Stimulated activated CD4-positive, alpha-beta T cell treated with anti-CD3 and anti-CD28 coated beads, Interleukin-1b, Interleukin-23, amount 100 ng/mL, for 24 hours (primary cell): ENCODE data around the gene NMUR1.

Experiments used
- DNase-seq, 4 experiments: peaks; one replicate each; pipeline ENCODE4 v3.0.0-alpha.2; 2020; ENCODE audit warnings: low read depth in 4 of 4, low spot score in 1 of 4

NMUR1 gene

GRCh38 chr2:231554327-231554726 is 24.1 kb upstream of the NMUR1 start:
- DNase-seq, result no peak

- DNase-seq, result no peak
Observed at GRCh38 chr2:231552752-231553151, 22.5 kb upstream of the NMUR1 start.

DNA sequence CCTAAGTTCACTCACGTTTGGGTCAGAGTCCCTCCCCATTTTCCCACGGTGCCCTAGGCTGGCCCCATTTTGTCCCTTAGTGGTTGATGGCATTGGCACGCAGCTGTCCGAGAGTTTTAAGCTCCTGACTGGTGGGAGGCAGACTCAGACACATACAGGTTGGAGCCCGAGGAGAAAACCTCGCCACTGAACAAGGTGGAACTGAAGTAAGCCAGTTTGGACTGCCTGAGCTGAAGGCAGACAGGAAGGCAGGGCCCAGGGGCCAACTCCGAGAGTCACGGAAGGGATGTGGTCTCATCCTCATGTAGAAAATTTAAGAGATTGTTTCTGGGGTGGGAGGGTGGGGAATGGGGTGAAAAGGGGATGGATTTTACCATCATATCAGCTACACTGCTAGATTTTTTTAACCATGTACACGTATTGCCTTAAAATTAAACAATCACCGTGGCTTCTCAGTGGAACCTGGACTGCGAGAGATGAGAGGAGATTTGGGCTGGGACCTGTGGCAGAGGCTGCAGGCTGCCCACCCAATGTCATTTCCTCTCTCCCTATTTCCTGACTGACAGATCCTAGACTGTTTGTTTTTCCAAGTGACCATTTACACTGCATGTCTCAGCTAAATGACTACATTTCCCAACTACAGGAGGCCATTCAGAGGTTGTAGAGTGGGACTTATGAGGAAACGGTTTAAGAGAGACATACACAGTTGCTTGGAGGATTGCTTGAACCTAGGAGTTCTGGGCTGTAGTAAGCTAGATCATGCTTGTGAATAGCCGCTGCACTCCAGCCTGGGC is 19.4 kb upstream of the NMUR1 start:
- DNase-seq, result no peak

- DNase-seq, result no peak
Observed at GRCh38 chr2:231548752-231549151, 18.5 kb upstream of the NMUR1 start.

DNA sequence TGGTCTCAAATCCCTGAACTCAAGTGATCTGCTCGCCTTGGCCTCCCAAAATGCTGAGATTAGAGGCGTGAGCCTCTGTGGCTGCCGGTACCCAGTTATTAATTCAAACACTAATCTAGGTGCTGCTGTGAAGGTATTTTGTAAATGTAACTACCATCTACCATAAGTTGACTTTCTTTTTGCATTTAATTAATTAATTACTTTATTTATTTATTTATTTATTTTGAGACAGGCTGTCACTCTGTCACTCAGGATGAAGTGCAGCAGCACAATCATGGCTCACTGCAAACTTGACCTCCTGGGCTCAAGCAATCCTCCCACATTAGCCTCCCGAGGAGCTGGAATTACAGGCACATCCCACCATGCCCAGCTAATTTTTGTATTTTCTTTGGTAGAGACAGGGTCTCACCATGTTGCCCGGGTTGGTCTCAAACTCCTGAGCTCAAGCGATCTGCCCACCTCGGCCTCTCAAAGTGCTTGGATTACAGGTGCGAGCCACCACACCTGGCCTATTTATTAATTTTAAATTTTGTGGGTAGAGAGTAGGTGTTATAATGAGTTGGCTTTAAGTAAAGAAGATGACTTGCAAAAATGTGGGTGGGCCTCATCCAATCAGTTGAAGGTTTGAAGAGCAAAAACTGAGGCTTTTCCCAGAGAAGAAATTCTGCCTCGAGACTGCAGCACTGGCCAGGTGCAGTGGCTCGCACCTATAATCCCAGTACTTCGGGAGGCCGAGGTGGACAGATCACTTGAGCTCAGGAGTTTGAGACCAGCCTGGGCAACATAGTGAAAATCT is 17.3 kb upstream of the NMUR1 start:
- no peak for DNase-seq

GRCh38 chr2:231546014-231546715 is 15.9 kb upstream of the NMUR1 start:
- no peak for DNase-seq

GRCh38 chr2:231545105-231545902 is 15.1 kb upstream of the NMUR1 start:
- DNase-seq, result peak in 1 of 4 experiments; percentile 52

GRCh38 chr2:231542136-231542535 is 11.9 kb upstream of the NMUR1 start:
- DNase-seq, result no peak

DNA sequence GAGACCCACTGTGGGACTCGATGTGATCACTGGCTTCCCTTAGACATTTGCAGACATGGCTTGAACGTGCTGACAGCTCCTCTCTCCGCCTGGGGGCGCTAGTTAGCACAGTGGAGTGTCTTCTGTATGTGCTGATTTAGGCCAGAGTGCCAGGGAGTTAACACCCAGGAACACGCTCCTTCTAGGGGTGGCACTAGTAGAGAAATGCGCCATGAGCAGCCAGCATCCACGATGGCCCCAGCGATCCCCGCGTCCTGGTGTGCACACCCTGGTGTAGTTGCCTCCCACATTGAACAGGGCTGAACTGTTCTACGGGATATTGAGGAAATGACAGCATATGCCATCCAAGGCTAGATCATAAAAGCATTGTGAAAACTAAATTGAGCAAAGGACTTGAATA is 11.4 kb upstream of the NMUR1 start:
- DNase-seq, result no peak

DNA sequence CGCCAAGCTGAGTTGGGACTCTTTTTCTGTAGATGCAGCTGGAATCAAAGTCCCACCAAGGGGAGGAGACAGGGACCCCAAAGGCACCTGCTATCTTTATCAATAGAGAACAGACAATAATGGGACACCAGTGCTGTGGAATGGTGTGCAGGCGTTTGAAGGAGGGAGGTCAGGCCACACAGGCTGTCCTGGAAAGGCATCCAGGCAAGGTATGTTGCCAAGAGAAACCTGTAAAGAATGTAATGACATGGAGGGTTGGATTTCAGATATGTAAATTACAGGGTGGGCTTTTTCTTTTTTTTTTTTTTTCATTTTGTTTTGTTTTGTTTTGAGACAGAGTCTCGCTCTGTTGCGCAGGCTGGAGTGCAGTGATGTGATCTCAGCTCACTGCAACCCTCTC is 9.7 kb upstream of the NMUR1 start:
- no peak for DNase-seq

GRCh38 chr2:231535961-231536360 is 5.7 kb upstream of the NMUR1 start:
- DNase-seq, result no peak

DNA sequence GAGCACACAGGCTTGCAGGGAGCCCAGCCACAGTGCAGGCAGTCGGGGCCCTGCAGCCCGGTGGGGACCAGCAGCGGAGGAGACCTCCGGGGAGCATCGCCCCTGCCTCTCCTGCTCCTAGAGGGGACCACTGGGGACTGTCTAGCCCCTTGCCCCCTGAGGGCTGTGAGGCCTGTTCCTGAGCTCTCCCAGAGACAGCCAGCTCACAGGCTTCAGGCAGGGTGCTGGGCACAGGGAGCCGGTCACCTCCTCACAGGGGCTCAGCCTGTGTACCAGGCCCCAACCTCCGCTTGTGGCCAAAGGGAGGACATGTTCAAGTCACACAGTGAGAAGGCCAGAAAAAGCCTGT is 3.5 kb upstream of the NMUR1 start:
- no peak for DNase-seq

GRCh38 chr2:231533086-231533776 is 3.0 kb upstream of the NMUR1 start:
- DNase-seq, result no peak

GRCh38 chr2:231532756-231533035 is 2.5 kb upstream of the NMUR1 start:
- no peak for DNase-seq

DNA sequence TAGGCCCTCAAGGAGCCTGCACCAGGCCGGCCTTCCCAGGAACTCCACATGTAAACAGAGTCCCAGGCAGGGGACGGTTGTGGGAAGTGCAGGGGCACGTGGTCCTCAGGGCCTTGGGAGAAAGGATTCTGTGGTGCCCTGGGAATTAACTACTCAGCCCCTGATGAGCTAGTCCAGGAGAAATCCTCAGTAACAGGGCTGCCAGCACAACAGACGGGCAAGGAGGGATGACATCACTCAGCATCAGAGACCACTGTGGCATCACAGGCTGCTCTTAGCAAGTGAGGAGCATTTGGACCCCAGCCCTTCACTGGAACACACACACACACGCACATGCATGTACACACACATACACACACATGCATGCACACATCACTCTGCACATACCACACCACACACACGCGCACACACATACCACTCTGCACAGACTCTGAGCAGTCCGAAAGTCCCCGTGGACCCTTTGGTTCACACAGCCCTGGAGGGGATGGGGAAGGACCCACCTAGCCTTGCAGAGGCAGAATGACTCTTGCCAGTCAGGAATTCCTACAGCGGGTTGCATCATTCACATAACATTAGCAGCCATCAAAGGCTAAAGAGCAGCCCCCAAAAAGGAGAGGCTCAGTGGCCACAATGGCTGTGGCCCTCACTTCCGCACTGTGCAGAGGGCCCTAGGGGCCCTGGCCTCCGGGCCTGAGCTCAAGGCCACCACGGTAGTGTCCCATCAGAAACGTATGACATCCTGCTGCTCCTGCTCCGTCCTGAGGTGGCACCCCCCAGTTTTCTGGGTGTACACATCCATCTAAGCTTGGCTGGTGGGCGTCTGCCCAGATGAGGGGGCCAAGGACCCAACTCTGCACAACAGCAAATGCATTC is 1.9 kb upstream of the NMUR1 start:
- DNase-seq, result no peak

DNA sequence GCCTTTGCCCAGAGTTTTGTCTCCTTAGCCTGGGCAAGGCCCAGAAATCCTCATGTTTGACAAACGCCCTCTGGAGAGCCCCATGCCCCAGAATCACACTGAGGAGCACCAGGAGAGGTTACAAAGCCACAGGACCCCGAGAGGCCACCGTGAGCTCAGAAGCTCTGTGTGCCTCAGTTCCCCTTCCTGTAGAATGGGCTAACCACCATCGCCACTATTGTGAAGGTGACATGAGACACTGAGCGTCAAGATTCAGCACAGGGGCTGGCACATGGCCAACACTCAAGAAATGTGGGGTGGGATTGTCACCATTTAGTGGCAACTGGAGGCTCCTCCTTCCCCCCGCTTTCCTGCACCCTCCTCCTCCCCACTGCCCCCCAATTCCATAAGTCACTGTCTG is 1.2 kb upstream of the NMUR1 start:
- no peak for DNase-seq

- DNase-seq, result no peak
Observed at GRCh38 chr2:231528636-231529030, 1.6 kb downstream of the NMUR1 start.

DNA sequence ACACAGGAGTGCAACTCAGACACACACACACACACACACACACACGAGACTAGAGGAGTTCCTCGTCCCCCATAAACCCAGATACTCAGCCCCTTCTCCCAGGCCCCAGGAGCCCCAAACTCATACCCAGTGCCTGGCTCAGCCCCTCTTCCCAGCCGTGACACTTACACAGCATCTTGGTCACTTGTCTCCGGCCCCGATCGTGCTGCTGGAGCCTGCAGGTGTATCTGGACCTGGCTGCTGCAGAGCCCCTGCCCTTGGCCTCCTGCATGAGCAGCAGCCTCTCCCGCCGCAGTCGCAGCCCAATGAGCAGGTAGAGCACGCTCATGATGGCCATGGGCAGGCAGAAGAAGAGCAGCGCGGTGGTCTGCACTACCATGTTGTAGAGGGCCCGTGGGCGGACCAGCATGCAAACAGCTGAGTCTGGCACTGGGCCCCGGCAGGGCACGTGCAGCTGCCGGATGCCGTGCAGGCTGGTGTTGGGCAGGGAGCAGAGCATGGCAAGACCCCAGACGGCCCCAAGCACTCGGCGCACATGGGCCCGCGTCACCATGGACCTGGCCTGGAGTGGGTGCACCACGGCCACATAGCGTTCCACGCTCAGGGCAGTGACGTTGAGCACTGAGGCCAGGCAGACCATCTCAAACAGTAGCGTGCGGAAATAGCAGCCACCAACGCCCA is 2.1 kb downstream of the NMUR1 start:
- no peak for DNase-seq

GRCh38 chr2:231527091-231527395 is 3.2 kb downstream of the NMUR1 start:
- DNase-seq, result no peak
